GM19455 (cell line): ENCODE results near the gene PTGR3.
A peak's percentile ranks its signal among the peaks of the same experiment; 100 is the strongest.

Source experiments
- ATAC-seq: cut with Tn5 transposase; IDR thresholded peaks from one replicate; pipeline ENCODE4 v1.9.1; 2021; ENCODE audit not compliant: unreplicated experiment

PTGR3 gene

GRCh38 chr18:75216212-75216910 is 7.4 kb upstream of the PTGR3 start:
- no peak for ATAC-seq

- ATAC-seq: no peak
These were observed 6.7 kb upstream of the PTGR3 start for GRCh38 chr18:75215663-75216062.

DNA sequence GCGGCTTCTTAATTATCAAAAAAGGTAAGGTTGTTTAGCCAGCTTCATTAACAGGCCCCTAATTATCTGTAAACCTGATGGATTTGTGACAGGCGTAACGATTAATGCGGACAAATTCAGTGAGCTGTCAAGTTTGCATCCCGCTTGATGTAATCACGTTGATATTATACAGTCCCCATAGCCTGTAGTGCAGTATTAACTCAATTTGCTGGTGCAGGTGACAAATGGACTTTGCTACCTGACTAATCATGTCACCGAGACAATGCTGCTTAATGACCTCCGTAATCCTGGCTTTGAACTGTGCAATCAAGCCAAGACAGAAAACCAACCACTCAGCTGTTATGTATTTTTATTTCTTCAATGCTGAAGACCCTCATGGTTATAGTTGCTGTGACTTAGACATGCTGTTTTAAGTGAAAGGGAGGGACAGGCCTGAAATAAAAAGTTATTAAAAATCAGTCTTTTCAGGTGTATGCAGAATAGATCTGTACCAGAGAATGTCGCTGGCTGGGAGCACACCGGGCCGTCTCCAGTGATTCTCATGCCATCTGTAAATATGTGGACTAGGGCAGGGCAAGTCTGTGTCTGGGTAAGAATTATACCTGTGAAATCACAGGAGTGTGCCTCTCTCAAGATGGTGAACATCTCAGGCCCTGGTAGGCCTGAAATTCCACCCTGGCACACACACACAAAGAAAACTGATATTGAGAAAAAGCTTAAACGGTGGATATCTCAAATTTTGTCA is 6.0 kb upstream of the PTGR3 start:
- ATAC-seq: no peak

GRCh38 chr18:75214332-75214690 is 5.4 kb upstream of the PTGR3 start:
- no peak for ATAC-seq

- no peak for ATAC-seq
These were observed 4.8 kb upstream of the PTGR3 start for GRCh38 chr18:75213611-75214331.

DNA sequence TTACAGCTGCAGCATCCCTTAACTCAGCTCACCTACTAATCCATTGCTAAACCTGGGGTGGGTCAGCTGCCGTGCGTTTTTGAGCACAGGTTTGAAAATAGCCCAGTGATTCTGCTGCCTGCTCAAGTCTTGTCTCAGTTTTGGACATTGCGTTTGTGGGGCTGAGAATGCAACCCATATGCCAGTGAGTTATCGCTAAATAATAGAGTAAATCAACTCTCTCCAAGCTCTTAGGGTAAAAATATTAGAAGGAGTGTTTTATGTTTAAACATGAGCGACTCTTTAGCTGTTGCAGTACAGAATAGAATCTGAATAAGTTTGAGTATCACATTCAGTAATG is 3.8 kb upstream of the PTGR3 start:
- no peak for ATAC-seq

GRCh38 chr18:75211953-75212750 is 3.2 kb upstream of the PTGR3 start:
- no peak for ATAC-seq

- ATAC-seq: no peak
These were observed 2.6 kb upstream of the PTGR3 start for GRCh38 chr18:75211626-75211952.

GRCh38 chr18:75211002-75211621 is 2.2 kb upstream of the PTGR3 start:
- no peak for ATAC-seq

GRCh38 chr18:75210274-75211001 is 1.5 kb upstream of the PTGR3 start, which contains the start of gene TSHZ1:
Gene TSHZ1 (plus strand): TSS chr18:75210797. CDS start chr18:75211877, 1,080 bp downstream.
- ATAC-seq: peak; percentile 22

GRCh38 chr18:75209951-75210258 is 966 bp upstream of the PTGR3 start:
- no peak for ATAC-seq

DNA sequence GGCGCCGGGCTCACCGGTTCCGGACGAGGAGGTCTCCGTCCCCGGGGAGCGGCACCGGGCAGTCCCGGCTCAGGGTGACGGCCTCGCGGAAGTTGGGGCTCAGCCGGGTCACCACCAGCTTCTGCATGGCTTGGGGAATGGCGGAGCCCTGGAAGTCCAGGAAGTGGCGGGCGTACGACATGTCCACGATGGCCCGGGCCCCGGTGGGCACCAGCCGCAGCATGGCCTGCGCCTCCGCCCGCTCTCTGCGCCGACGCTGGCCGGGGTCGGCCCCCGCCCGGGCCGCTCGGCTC is 157 bp downstream of the PTGR3 start:
- peak; percentile 10 for ATAC-seq

DNA sequence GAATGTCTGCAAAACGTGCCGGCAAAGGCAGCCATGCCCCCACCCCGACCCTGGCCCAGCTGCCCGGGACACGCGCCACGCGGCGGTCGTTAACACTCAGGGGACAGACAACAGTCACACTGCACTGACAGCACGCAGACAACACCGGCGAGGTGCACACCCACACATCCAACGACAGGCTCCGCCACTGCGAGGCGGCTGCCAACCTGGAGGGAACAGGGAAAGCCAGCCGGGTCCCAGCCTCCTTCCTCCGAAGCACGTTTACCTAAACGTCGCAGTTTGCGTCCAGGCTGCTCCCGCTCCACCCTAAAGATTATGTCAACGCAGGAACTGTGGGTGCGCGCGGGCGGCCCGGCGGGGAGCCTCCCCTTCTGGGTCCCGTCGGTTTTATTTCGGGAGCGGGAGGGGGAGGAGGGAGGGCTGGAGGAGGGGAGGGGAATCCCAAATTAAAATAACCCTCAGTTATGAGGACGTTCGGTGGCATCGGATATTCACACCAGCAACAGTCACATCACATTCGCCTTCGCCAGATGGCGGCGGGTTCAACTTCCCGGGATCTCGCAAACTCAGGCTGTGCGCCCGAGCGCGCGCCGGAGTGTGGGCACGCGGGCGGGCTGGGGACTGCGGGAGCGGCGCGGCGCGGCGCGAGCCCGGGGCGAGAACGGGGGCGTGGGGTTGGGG is 644 bp downstream of the PTGR3 start:
- peak; percentile 4 for ATAC-seq

DNA sequence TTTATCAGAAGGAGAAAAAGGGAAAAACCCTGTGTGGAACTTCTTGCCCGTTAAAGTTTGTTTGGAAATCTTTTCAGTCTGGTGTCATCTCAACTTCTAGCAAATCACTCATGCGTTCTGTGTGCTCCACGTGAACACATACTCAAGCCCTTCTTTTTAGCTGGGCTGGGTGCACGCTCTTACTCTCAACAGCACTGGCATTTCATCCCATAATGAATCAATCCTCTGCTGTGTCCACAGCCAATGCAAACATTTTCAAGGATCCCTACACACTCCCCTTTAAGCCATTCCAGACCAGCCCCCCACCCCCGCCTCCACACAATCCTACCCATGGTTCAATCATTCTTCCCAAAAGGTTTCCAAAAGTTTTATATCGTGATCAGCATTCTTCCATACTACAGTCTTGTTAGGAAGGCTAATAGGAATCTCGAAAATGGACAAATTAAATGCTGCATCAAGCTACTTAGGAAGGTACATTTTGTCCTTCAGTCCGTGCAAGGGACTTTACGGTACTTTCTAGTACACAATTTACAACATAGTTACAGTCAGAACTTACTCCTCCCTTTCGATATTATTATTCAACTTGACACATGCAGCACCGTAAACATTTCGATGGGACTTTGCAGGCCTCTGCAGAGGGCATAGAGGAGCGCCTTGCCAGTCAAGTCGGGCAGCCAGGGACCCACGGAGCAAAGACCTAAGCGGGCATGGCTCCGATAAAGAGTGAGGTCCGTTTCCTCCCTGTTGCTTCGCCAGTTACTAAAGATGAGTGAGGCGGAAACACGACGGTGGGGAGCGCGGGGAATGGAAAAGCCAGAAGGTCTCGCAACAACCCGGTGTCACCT is 1.4 kb downstream of the PTGR3 start:
- peak; percentile 0 for ATAC-seq

GRCh38 chr18:75206452-75207309 is 2.3 kb downstream of the PTGR3 start:
- ATAC-seq: no peak

DNA sequence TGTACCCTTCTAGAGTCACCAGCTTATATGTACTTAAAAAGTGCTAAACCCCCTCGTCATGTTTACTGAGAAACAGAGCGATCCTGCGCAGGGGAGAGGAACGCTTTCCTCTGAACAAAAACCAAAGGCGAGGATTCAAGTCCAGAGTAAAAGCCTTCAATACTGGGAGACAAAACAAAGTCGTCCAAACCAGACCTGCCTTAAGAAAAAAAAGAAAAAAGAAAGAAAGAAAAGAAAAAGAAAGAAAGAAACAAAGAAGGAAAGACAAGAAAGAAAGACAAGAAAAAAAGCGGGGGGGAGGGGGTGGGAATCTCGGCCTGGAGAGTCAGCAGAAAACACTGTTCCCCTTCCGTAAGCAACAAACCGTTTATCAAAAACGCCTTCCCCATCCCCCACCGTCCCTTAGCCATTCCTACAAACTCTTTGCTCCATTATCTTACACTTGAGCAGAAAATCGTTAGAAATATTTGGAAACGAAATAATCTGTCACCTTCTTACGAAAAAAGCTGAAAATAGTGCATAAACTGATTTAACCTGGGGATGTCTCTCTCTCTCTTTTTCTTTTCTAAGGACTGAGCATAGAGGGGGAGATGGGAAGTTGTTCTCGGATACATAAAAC is 3.3 kb downstream of the PTGR3 start:
- ATAC-seq: no peak

DNA sequence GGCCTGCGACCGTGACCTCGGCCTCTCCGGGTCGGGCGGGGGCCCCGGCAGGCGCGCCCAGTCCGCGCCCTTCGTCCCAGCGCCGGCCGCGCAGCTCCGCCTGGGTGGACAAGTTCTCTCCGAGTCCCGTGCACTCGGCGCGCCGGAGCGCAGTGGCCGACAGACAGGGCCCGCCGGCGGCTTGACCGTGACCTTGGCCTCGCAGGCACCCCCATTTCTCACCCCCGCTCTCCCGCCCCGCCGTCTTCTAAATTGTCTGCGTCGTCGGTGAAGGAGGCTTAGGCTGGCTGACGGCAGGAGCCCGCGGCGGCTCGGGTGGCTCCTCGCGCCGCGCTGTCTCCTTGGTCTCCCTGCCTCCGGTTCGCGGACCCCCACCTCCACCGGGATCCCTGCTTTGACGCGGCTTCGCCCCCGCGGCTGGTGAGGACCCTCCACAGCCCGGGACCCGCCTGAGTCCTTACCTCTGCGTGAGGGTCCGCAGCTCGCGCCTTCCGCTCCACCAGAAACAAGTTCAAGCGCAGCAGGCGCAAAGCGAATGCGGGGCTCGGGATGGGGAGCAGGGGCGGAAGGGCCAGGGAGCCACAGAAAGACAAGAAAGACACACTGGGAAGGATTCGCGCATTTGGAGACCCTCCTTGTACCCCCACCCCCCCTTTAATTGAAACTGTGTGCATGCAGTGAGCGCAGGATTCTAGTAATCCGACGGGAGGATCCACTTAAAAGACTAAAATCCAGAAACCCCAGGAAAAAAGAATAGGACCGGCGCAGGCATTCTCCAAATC is 4.0 kb downstream of the PTGR3 start:
- ATAC-seq: no peak
